CD4-positive, alpha-beta T cell treated with Interleukin-15 for 1 hour (primary cell): ENCODE results near the gene CACNA1S.

Experiments used
- DNase-seq: peaks from one replicate; pipeline ENCODE4 v3.0.0-alpha.2; 2020

The CACNA1S gene

DNA sequence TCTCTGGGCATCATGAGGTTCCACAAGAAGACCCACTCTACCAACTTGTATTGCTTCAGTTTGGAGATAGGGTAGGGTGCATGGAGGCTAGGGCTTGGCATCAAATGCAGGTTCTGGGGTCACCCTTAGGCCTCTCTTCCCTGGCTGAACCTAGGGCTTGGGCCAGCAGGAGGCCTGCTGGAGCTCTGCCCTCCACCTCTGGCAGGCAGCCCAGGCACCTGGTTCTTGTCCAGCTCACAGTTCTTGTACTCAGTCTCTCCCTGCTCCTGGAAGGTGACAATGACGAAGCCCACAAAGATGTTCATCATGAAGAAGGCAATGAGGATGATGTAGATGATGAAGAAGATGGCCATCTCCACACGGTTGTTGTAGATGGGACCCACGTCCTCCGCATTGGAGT lies 51.2 kb downstream of the CACNA1S start:
- DNase-seq = no peak

DNA sequence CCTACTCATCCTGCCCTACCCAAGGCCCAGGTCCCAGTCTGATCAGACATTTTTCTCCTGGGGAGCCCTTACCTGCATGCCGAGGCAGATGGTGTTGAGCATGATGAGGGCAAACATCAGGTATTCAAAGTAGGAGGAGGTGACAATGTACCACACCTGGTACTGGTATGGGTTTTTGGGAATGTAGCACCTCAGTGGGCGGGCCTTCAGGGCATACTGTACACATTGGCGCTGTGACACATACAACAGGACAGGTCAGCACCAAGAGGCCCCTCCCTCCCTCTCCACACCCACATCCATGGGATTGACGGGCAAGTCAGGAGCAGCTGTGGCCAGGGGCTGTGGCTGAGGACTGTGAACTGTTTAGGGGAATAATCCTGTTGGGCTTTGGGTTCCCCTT lies 51.6 kb downstream of the CACNA1S start:
- DNase-seq = no peak

DNA sequence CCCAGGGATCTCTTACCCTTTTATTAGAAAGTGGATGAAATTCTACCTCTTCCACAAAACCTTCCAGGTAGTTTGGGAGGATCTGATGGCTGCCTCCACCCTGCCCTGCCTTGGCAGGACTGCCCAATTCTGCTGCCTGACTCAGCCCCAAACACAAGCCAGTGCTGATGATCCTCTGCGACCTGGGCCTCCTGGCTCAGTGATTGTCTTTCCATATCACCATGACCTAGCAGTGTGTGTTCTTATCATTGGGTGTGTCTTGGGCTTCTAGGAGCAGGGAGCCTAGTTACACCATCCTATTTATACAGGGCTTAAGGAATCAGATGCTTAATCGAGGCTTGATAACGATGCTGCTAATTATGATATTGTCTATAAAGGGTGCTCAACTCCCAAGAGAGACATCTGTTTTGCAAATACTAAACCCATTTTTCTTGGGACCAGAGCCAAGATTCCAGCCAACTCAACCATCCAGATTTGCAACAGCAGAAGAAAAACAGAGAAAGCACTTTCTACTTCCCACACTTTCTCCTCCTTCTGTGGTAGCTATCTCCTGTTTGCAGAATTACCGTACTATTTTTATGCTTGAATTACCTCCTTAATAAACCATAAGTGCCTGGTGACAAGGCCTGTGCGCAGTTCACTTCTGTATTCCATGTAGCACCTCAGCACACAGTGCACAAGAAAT lies 52.2 kb downstream of the CACNA1S start:
- no peak for DNase-seq

DNA sequence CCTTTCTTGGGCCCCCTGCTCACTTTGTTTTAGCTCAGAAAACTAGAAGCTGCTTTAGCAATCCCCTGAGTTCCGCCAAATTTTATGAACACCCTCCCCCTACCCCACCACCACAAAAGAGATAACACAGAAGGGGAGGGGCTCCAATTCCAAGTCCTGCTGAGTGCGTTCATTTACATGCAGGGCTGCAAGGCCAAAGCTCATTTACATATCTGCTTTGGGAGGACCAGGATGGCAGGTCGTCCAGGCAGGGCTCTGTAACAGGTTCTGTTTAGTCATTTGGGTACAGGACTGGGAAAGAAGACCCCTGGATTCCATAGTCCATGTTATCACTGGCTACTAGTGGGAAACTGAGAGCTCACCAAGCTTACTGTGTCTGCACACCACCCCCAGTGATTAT lies 52.8 kb downstream of the CACNA1S start:
- DNase-seq = no peak

DNA sequence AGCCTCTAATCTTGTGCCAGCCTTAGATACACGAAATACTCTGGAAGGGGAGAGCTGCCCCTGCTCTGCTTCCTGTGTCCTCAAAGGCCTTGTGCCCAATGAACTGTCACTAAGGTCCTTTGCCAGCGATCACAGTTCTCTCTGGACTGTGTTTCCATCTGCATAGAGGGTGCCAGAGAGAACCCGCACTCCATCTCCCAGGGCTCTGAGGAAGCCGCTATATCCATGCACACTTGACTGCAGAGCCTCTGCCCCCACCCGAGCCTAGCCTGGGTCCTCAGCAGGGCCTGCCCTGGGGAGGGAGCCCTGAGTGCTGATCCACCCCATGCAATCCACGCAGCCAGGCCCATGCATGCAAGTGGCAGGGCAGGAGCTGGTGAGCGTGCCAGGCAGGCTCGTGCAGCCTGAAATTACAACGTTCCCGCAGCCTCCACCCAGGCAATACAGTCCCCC lies 58.1 kb downstream of the CACNA1S start:
- no peak for DNase-seq

DNA sequence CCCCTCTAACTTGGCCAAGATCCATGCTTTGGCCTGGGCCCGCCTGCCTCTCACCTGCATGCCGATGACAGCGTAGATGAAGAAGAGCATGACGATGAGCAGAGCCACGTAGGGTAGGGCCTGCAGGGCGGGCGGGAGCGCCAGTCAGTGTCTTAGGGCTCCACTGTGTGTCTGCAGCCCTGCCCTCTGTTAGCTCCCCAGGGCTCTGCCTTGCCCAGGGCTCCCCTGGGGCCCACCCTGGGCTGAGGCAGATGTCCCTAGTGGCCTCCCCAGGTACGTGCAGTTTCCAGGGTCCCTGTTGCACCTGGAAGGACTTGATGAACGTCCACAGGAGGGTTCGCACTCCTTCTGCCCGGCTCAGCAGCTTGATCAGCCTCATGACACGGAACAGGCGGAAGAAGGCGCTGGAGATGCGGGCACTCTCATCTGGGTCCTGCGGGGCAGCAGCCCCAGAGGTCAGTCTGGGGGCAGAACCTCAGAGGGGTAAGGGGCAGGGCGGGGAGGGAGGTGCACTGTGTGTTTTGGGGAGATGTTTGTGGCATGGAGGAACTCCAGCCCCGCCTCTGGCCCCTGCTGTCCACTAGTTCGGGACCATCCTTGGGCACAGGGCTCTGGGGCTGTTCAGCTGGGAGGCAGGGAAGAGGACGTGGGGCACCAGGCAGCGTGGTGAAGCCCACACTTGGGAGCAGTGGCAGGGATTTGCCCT lies 58.9 kb downstream of the CACNA1S start:
- DNase-seq = no peak

DNA sequence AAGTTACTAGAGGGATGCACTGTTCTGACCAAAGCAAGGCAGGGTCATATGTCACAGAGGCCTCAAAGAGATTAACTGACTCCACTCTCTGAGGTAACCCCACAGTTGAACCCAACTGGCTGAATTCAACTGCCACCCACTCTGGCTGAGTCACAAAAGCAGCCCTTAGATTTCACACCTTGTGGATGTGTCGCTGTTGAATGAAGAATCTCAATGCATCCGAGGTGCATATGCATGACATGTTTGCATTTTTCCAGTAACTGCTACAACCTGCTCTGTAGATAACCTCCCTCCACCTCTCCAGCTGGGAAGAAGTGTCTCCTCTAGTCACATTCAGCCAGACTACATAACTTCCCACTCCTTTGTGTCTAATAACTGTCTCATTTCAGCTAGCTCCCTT lies 60.8 kb downstream of the CACNA1S start:
- DNase-seq = no peak

DNA sequence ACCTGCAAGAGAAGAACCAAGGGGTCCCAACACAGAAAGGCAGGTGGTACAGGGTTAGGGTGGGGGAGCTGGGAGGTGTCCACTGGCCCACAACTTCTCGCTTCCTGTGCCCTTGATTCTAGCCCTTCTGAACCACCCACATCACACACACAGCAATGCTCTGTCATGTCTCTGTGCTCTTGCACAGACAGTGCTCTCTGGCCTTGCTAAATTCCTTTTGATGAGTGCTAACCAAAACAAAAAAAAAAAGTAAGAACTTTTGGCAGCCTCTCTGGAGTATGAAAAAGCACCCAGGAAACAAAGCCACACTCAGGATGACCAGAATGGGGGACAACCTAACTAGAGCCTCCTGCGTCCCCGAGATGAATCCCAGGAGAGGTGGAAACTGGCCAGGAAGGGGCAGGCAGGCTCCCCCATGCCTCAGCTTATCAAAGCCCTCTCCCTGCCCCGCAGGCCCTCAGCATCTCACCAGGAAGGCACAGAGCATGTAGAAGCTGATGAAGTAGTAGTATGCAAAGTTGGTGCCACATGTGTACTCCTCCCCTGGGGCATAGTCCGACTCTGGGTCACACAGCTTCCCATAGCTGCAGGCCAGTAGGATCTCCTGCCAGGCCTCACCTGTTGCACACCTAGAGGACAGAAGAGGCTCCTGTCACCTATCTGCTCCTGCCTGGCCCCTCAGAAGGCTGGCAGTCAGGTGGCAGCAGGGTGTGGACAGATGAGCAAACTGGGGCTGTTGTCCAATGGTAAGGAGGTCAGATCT lies 61.5 kb downstream of the CACNA1S start:
- no peak for DNase-seq

DNA sequence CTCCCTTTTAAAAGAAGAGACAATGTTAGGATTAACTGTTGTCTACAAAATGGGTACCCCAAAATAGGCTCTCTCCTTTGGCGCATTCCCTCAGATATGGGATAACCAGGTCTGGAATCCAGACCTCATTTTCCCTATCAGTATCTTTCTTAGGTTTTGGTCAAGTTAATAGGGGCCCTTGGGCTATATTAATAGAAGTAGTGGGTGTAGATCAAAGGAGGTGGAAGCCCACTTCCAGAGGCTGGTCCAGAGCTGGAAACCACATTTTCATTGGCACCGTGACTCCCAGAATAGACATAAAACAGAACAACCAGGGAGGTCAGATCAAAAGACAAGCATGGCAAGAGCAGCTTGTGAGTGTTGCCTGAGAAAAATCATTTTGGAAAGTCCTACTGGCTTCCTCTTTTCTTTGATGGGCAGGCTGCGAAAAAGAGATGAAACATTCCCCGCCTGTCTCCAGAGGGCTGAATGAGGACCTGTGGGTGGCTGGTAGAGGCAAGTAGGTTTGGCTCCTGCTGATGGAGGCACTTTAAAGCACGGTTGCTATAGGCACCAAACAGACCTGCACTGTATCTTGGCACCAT lies 62.9 kb downstream of the CACNA1S start:
- no peak for DNase-seq

DNA sequence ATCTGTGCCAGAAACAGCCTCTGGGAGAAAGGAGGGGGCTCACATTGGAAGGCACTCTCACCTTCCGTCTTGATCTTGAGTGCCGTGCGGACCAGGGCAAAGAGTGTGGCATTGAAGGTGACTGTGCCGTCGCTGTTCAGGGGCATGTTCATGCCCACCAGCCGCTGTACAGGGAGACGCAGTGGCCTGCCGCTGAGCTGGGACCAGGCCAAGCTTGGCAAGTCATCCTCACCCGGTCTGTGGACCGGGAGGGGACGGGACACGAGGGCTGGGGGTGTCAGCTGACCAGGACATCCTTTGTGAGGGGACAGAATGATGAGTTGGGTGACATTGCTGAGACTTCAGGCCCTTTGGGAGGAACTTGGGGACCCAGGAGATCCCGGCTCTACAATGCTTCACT lies 63.7 kb downstream of the CACNA1S start:
- DNase-seq = no peak

DNA sequence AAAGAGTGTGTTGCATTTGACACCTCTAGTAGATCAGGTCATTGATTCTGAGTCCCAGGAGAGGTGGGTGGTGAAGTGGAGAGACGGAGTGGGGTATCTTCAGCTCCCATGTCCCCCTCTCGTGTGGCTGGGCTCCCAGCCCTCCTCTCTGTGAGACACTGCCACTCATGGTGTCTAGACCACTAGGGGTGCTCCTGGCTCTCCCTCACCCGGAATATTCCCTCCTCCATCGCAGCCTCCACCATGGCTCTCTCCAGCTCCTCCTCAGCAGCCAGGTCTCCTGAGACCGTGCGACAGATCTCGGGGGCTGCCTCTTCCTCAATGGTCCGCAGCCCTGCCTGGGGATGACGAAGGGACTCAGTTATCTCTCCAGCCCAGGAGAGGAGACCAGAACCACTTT lies 68.1 kb downstream of the CACNA1S start:
- no peak for DNase-seq

DNA sequence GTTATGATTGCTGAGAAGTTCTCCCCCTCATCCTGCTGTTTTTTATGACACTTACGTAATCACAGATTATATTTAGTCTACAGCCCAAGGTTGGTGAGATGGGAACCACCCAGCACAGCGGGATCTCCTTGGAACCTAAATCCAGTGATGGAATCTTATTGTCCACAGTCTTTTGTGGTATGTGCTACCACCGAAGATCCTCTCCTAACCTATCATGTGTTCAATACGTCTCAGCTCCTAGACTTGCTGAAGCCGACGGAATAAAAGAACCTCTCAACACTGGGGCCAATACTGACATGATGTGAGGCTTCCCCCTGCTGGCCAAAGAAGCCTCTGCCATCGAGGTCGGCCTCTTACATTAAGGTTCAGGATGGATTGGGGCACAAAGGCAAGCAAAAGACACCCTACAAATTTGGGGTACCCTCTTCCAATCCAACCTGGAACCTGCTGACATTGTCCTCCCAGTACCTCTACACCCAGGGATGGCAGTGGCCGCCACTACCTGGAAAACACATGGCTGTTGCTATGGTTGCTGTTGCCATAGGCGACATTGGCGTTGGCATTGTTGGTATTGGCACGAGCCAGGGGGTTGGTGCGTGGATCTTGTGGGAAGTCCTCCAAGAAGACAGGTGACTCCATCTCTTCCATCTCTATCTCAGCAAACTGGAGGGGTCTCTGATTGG lies 69.3 kb downstream of the CACNA1S start:
- peak; percentile 70 for DNase-seq

DNA sequence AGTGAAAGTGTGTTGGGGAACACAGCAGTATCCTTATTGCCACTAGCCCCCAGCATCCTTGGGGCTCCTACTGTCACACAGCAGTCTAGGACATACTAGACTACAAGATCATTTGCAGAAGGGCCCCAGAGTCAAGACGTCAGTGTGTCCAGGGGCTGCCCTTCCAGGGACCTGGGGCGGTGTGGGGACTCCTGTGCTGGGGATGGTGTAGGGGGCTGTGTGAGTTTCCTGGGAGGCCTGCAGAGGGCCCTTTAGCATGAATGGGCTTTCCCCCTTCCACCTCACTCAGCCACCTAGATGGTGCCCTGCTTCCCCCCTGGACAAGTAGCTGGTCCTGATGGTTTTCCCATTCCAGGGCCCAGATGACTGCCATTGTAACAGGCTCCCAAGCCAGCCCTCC lies 71.2 kb downstream of the CACNA1S start:
- DNase-seq = no peak

DNA sequence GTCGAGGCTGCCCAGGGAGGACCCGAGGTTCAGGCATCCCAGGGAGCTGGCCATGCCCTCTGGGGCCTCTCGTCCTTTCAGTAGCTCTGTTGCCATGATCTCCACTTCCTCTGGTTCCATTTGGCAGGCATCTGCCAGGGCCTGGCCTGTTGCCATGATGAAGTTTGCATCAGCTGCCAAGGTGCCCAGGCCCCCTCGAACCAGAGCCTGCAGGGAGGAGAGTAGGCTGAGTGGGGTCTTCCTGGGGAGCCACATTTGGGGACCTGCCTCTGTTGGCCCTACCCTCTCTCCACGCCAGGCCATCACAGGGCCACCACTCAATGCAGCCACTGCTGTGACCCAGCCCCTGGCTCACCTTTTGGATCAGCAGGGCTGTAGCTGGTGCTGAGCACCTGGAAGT lies 72.3 kb downstream of the CACNA1S start:
- no peak for DNase-seq

DNA sequence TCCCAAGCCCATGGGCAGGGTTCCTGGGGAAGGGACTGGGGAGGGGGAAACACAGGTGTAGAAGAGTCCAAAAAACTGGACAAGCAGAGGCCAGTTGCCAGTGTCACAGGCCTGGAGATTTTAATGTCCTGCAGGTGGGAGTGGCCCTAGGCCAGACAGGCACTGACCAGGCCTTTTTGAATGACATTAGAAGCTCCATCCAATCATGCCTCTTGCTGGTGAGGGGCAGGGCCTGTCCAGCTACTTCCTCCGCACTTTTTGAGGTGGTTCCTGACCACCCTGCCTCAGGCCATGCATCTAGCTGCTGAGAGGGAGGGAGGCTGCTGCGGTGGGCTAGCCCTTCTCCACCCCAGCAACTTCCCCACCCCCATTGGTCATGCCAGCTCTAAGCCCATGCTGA lies 72.8 kb downstream of the CACNA1S start:
- no peak for DNase-seq

DNA sequence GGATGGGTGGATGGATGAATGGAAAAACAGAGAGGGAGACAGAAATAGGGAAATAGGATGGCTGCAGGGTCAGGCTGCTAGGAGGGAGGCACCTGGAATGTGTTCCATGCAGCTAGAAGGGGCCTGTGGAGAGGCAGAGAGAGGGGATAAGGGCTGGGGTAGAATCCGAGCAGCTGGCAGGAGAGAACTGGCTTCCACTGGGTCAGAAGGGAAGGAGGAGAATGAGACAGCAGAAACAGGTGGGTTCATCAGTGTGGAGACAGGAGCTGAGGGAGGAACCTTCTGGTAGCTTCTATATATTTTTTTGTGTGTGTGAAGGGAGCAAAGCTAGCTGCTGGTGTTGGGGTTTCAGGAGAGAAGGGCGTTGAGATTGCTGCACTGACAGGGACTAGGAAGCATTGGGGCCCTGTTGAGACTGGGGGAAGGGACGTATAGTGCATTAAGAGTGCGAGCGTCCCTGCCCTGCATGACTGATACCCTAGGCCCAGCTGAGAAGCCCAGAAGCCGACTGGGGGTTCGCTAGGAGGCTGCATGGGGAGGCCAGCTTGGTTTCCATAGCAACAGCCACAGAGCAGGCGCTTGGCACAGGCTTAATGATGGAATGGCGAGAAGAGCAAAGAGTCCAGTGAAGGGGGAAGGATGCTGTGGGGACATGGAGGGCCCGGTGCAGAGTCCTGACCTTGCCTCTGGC lies 73.9 kb downstream of the CACNA1S start:
- DNase-seq = no peak

DNA sequence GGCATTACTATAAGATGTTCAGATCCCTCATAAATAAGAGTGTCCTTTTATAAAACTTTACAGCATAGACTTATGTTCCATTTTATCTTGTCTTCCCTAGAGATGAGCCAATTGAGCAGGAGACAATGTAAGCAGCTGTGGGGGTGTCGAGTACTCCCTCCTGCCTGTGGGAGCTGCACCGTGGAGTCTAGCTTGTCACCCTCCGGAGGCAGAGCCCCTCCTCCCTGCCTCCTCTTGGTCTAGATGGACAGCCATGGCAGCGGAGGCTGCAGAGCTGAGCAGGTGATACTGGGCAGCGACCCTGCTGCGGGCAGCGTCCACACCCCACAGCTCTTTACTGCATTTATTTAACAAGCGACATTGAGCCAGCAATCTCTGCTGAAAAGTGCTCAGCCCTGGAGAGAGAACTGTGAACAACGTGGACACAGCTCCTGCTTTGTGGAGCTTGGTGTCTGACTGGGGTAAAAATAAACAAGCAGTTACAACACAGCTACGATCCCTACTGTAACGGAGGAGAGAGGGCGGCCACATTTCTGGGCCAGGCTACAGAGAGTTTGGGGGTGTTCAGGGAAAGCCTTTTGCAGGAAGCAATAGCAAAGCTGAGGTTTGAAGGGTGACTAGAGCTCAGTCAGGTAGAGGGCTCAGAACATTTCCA lies 75.9 kb downstream of the CACNA1S start:
- DNase-seq = no peak

DNA sequence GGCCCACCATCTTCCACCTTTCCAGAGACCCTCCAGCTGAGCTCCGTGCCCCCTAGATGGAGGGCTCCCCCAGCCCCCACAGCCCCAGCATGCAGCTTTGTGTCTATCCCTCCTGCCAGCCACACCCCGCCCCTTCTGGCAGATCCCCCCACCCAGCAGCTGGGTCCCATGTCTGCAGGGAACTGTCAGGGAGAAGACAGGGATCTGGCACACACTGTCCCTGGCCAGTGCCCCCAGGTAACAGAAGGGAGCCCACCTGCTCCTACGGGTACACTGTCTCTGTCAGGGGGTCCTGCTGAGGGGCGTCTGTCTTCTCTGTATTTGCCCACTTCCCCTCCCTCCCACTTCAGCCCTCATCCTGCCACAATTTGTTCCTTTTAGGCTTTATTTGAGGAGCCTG lies 77.6 kb downstream of the CACNA1S start:
- DNase-seq = no peak

DNA sequence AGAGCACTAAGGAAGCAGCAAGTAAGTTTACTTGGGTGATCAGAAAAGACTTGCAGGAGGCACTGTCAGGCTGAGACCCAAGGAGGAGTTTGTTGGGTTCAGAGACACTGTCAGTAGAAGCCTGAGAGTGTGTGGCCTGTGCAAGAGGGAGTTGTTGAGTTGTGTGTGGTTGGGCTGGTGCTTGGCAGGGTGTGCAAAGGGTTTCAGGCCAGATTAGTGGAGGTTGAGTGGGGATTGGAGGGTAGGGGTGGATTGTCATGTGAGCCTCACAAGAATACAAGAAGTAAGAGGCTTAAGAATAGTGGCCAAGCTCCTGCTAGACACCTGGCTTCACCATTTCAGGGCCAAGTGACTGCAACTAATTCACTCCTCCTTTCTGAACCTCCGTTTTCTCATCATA lies 79.8 kb downstream of the CACNA1S start:
- no peak for DNase-seq

DNA sequence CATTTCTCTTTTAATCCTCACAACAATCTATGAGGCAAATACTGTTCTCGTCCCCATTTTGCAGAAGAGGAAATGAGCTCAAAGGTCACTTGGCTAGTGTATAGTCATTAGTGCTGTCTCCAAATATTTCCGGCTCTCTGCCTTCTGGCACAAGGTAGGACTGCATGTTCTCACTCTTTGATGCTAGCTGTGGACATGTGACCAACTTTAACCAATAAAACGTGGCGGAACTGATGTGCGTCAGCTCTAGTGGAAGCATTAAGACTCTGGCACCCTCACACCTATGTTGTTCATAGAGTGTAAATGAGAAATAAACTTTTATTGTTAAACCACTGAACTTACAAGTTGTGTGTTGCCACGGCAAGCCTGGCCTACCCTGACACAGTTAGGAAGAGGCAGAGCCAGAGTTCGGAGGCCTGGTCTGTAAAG lies 83.8 kb downstream of the CACNA1S start:
- no peak for DNase-seq

DNA sequence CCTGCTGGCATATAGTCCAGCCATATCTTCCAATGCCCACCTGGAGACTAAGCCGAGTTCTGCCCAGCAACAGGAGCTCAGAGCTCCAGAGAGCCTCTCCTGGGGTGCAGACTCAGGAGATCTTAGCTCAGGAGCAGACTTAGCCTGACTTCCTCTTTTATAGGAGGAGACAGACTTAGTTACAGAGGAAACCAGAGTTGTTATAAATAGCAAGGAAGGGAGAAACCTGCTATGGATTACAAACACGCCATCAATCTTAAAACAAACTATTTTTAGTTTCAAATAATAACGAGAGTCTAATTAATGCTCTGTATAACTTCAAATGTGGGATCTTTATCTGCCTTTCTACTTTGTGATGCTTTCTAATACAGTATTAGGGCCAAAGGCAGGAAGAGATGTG lies 85.4 kb downstream of the CACNA1S start:
- no peak for DNase-seq

DNA sequence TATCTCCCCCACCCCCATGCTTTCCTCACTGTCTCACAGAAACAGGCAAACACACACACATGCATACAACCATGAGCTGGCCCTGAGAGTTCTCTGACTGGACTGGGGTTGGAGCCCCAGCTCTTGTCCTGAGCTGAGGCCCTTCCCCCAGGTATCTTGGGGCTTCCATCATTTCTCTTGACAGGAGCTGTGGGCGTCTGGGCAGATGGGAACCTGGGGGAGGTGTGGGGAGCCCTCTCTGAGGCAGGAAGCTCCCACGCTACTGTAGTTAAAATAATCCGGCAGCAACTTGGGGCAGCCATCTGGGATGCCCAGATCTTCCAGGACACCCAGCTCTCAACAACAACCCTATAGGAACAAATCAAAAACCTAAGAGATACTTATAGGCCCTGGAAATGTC lies 86.0 kb downstream of the CACNA1S start:
- no peak for DNase-seq
